Calu3 (cell line): ENCODE measurements around the gene COQ2. TPM values are rescaled to one million over a fixed set of nuclear protein-coding genes. Genes with fewer than 3 reads are reported as not detected.
"Not testable (repeated sequence)": the region's sequence is repeated elsewhere in the genome, so short reads cannot be mapped to it uniquely, and the experiment has no call there.

ENCODE experiments used
- BruUV-seq: library from RNA; stranded (reverse); fragments of 400-500 nt; replicated peaks from 2 replicates; lab custom pipeline; 2021; lab: Mats Ljungman, UMichigan
- CTCF ChIA-PET: fragments of 300-600 bp; sonication (Branson Sonifier 250); formaldehyde crosslinking; loops from one replicate; lab custom pipeline; 2022; ENCODE audit warnings: antibody characterized with exemption; lab: Charles Lee
- DNase-seq: peaks from one replicate; pipeline ENCODE4 v3.0.0; 2022
- H3K27ac Mint-ChIP-seq: one replicate; pipeline ENCODE4 v1.8.0; 2022; ENCODE audit warnings: mixed read lengths; ENCODE audit not compliant: unreplicated experiment
- H3K27me3 Mint-ChIP-seq: one replicate; pipeline ENCODE4 v1.8.0; 2022; ENCODE audit warnings: mixed read lengths; ENCODE audit not compliant: unreplicated experiment
- H3K36me3 Mint-ChIP-seq: one replicate; pipeline ENCODE4 v1.8.0; 2022; ENCODE audit warnings: mild to moderate bottlenecking, moderate library complexity, mixed read lengths; ENCODE audit not compliant: insufficient read depth, unreplicated experiment
- H3K4me1 Mint-ChIP-seq: one replicate; pipeline ENCODE4 v1.8.0; 2022; ENCODE audit warnings: mild to moderate bottlenecking, low read depth, mixed read lengths; ENCODE audit not compliant: unreplicated experiment
- H3K4me3 Mint-ChIP-seq: one replicate; pipeline ENCODE4 v1.8.0; 2022; ENCODE audit warnings: mild to moderate bottlenecking, low read depth, moderate library complexity, mixed read lengths; ENCODE audit not compliant: unreplicated experiment
- H3K9me3 Mint-ChIP-seq: one replicate; pipeline ENCODE4 v1.8.0; 2022; ENCODE audit warnings: low read depth, mixed read lengths; ENCODE audit not compliant: unreplicated experiment
- CTCF ChIP-seq: fragments of 200-600 bp; IDR thresholded peaks from one replicate; pipeline ENCODE4 v1.8.0; 2022; ENCODE audit warnings: antibody characterized with exemption; ENCODE audit not compliant: unreplicated experiment
- intact Hi-C: fragments of 100-400 bp; cut with micrococcal nuclease; formaldehyde crosslinking; loops from one replicate; pipeline ENCODE4 v1.10.0; 2022; ENCODE audit not compliant: unreplicated experiment
- total RNA-seq: library from RNA; stranded (reverse); gene quantifications from 2 replicates; pipeline ENCODE4 v1.2.3, GENCODE V29; 2022

COQ2 gene
- total RNA-seq, 1 experiment from 2014 or later, result 16.3 TPM

- Mint-ChIP-seq H3K36me3 (no peaks in the 10 kb centered on the region), H3K27me3 (no peaks in the 10 kb centered on the region), H3K4me3 (no peak overlapping the region), H3K27ac (no peak overlapping the region), H3K4me1 (no peaks in the 10 kb centered on the region), H3K9me3 (no peaks in the 10 kb centered on the region)
- intact Hi-C loops, result no loop called here
- no peak for TF ChIP-seq CTCF
- CTCF ChIA-PET, result no interaction called here
- no peak for DNase-seq
- BruUV-seq, result no TSS peak
Measured at GRCh38 chr4:83307920-83308319, 23.3 kb upstream of the COQ2 start.

GRCh38 chr4:83305187-83305586, 20.6 kb upstream of the COQ2 start:
- Mint-ChIP-seq H3K27me3 (no peaks in the 10 kb centered on the region), H3K4me1 (no peaks in the 10 kb centered on the region), H3K4me3 (no peak overlapping the region), H3K9me3 (no peaks in the 10 kb centered on the region), H3K36me3 (no peaks in the 10 kb centered on the region), H3K27ac (no peak overlapping the region)
- CTCF ChIA-PET, result no interaction called here
- BruUV-seq, result no TSS peak
- DNase-seq, result no peak
- no peak for TF ChIP-seq CTCF
- intact Hi-C loops, result no loop called here

- CTCF ChIA-PET, result no interaction called here
- no peaks in the 10 kb centered on the region for H3K9me3 Mint-ChIP-seq
- no peaks in the 10 kb centered on the region for H3K27me3 Mint-ChIP-seq
- intact Hi-C loops, result no loop called here
- no peaks in the 10 kb centered on the region for H3K36me3 Mint-ChIP-seq
- H3K4me1 Mint-ChIP-seq, result no peaks in the 10 kb centered on the region
- no peak for TF ChIP-seq CTCF
- no peak overlapping the region for H3K4me3 Mint-ChIP-seq
- no TSS peak for BruUV-seq
- no peak overlapping the region for H3K27ac Mint-ChIP-seq
- DNase-seq, result no peak
Measured at GRCh38 chr4:83297548-83298260, 13.1 kb upstream of the COQ2 start.

- H3K4me1 Mint-ChIP-seq, result no peaks in the 10 kb centered on the region
- BruUV-seq, result no TSS peak
- no peak for TF ChIP-seq CTCF
- no peak overlapping the region for H3K4me3 Mint-ChIP-seq
- H3K27me3 Mint-ChIP-seq, result no peaks in the 10 kb centered on the region
- CTCF ChIA-PET, result no interaction called here
- no peaks in the 10 kb centered on the region for H3K9me3 Mint-ChIP-seq
- DNase-seq, result no peak
- H3K27ac Mint-ChIP-seq, result no peak overlapping the region
- H3K36me3 Mint-ChIP-seq, result no peaks in the 10 kb centered on the region
- intact Hi-C loops, result no loop called here
Measured at GRCh38 chr4:83293305-83294046, 8.9 kb upstream of the COQ2 start.

- DNase-seq, CTCF ChIA-PET, H3K36me3 Mint-ChIP-seq, H3K4me3 Mint-ChIP-seq, intact Hi-C loops, H3K27ac Mint-ChIP-seq, H3K9me3 Mint-ChIP-seq, H3K27me3 Mint-ChIP-seq, BruUV-seq, H3K4me1 Mint-ChIP-seq: not testable (repeated sequence)
Measured at GRCh38 chr4:83290059-83290774, 5.6 kb upstream of the COQ2 start.

GRCh38 chr4:83288381-83288780, 3.8 kb upstream of the COQ2 start:
- CTCF ChIA-PET, intact Hi-C loops, H3K4me1 Mint-ChIP-seq, H3K9me3 Mint-ChIP-seq, H3K27me3 Mint-ChIP-seq, H3K27ac Mint-ChIP-seq, DNase-seq, BruUV-seq, H3K4me3 Mint-ChIP-seq: not testable (repeated sequence)
- H3K36me3 Mint-ChIP-seq, result peaks cover 15% of the 10 kb centered on the region
